Liver (tissue), 9 donors: ENCODE data around the gene TEDC1. TPM values are rescaled to one million over a fixed set of nuclear protein-coding genes. Genes with fewer than 3 reads are reported as not detected.

Experiments
- DNase-seq: peaks from one replicate; pipeline ENCODE4 v3.0.0-alpha.2; 2017; ENCODE audit warnings: low spot score
- H3K27ac ChIP-seq, 2 donors: one replicate each; pipeline ENCODE4 v1.7.0; 2013; ENCODE audit warnings: inconsistent platforms in 2 of 2, low read length in 2 of 2, control low read depth in 1 of 2, low read depth in 1 of 2, mild to moderate bottlenecking in 1 of 2
- H3K27me3 ChIP-seq, 4 donors: one replicate each; pipeline versions ENCODE4 v1.6.1 to v1.7.0; 2013; ENCODE audit warnings: low read length in 3 of 4, inconsistent platforms in 1 of 4, mild to moderate bottlenecking in 1 of 4, moderate library complexity in 1 of 4; ENCODE audit not compliant: control insufficient read depth in 4 of 4, insufficient read depth in 4 of 4
- H3K36me3 ChIP-seq, 4 donors: one replicate each; pipeline versions ENCODE4 v1.6.1 to v1.7.0; 2013; ENCODE audit warnings: low read length in 3 of 4, mild to moderate bottlenecking in 3 of 4, low read depth in 1 of 4, moderate library complexity in 1 of 4; ENCODE audit not compliant: control insufficient read depth in 4 of 4, insufficient read depth in 3 of 4
- H3K4me1 ChIP-seq, 4 donors: one replicate each; pipeline versions ENCODE4 v1.6.1 to v1.7.0; 2013; ENCODE audit warnings: low read length in 3 of 4, mild to moderate bottlenecking in 3 of 4, moderate library complexity in 1 of 4; ENCODE audit not compliant: control insufficient read depth in 4 of 4, insufficient read depth in 4 of 4
- H3K4me3 ChIP-seq, 3 donors: one replicate each; pipeline versions ENCODE4 v1.6.1 to v1.7.0; 2013; ENCODE audit warnings: low read length in 3 of 3, control low read depth in 1 of 3, low read depth in 1 of 3, mild to moderate bottlenecking in 1 of 3
- H3K9ac ChIP-seq, 2 donors: one replicate each; pipeline ENCODE4 v1.7.0; 2013; ENCODE audit warnings: low read length in 2 of 2, mild to moderate bottlenecking in 2 of 2, moderate library complexity in 2 of 2, control low read depth in 1 of 2, low read depth in 1 of 2
- H3K9me3 ChIP-seq, 4 donors: one replicate each; pipeline versions ENCODE4 v1.6.1 to v1.7.0; 2013; ENCODE audit warnings: low read length in 3 of 4; ENCODE audit not compliant: control insufficient read depth in 4 of 4
- EGR1 ChIP-seq, 2 donors: IDR thresholded peaks; 2 replicates each; pipeline ENCODE4 v1.6.1; 2016 to 2018; ENCODE audit warnings: antibody characterized with exemption in 2 of 2, low read depth in 2 of 2
- FOXA2 ChIP-seq: IDR thresholded peaks from 2 replicates; pipeline ENCODE4 v1.6.1; 2016; ENCODE audit warnings: antibody characterized with exemption
- GABPA ChIP-seq, 2 donors: IDR thresholded peaks in 1 of 2; conservative IDR thresholded peaks in 1 of 2; 2 replicates each; pipeline ENCODE4 v1.6.1; 2016; ENCODE audit warnings: antibody characterized with exemption in 2 of 2, mild to moderate bottlenecking in 1 of 2, moderate library complexity in 1 of 2
- HNF4A ChIP-seq, 2 donors: conservative IDR thresholded peaks; 2 replicates each; pipeline ENCODE4 v1.6.1; 2016; ENCODE audit warnings: antibody characterized with exemption in 2 of 2, mild to moderate bottlenecking in 2 of 2
- JUND ChIP-seq, 2 donors: IDR thresholded peaks; 2 replicates each; pipeline ENCODE4 v1.6.1; 2016; ENCODE audit warnings: antibody characterized with exemption in 2 of 2
- RAD21 ChIP-seq, 2 donors: IDR thresholded peaks; 2 replicates each; pipeline ENCODE4 v1.6.1; 2016; ENCODE audit warnings: antibody characterized with exemption in 2 of 2, mild to moderate bottlenecking in 2 of 2
- RXRA ChIP-seq, 2 donors: IDR thresholded peaks; 2 replicates each; pipeline ENCODE4 v1.6.1; 2017 to 2018; ENCODE audit warnings: antibody characterized with exemption in 2 of 2, mild to moderate bottlenecking in 1 of 2
- TAF1 ChIP-seq: conservative IDR thresholded peaks from 2 replicates; pipeline ENCODE4 v1.6.1; 2016; ENCODE audit warnings: antibody characterized with exemption, mild to moderate bottlenecking
- YY1 ChIP-seq: IDR thresholded peaks from 2 replicates; pipeline ENCODE4 v1.6.1; 2016; ENCODE audit warnings: antibody characterized with exemption, mild to moderate bottlenecking
- WGBS: extraction: QIAGEN DNeasy Blood & Tissue Kit; methylation state at CpG from one replicate; pipeline ENCODE4 v1.1.7; 2013; 5-methylcytosine and 5-hydroxymethylcytosine counted together
- polyA plus RNA-seq, 2 donors: library from polyadenylated mRNA; stranded (reverse) in 1 of 2; unstranded in 1 of 2; fragments of 200-250 nt in 1 of 2; fragments of >200 nt in 1 of 2; fragmentation: Nextera tagmentation in 1 of 2; extraction: Ambion mirVana in 1 of 2; gene quantifications; one replicate each; pipeline versions ENCODE4 v1.2.1 to v1.2.3, GENCODE V29; 2013 to 2015
- total RNA-seq, 2 donors: library from RNA; depleted of rRNA; stranded (reverse); fragments of >200 nt; gene quantifications; one replicate each; pipeline ENCODE4 v1.2.3, GENCODE V29; 2014
- TF ChIP-seq, protein P1 (sequence below): IDR thresholded peaks from 2 replicates; pipeline ENCODE4 v1.6.1; 2016; ENCODE audit warnings: antibody characterized with exemption
- TF ChIP-seq, protein P2 (sequence below): fragments of 150-350 bp; IDR thresholded peaks from 2 replicates; pipeline ENCODE4 v1.5.1; 2017; ENCODE audit warnings: improper control_type of control experiment, low read depth, low read length; ENCODE audit not compliant: missing input control
- TF ChIP-seq, protein P3 (sequence below): IDR thresholded peaks from 2 replicates; pipeline ENCODE4 v1.6.1; 2016; ENCODE audit warnings: antibody characterized with exemption
- TF ChIP-seq, protein P4 (sequence below): IDR thresholded peaks from 2 replicates; pipeline ENCODE4 v1.6.1; 2016; ENCODE audit warnings: antibody characterized with exemption
- donor health status: healthy.
- donor health status: healthy.
- donor health status: healthy.
- donor health status: healthy.
- donor health status: healthy.

The TEDC1 gene
- total and polyA plus RNA-seq, 4 donors: 0.97 to 7.5 (median 3.2) TPM

DNA sequence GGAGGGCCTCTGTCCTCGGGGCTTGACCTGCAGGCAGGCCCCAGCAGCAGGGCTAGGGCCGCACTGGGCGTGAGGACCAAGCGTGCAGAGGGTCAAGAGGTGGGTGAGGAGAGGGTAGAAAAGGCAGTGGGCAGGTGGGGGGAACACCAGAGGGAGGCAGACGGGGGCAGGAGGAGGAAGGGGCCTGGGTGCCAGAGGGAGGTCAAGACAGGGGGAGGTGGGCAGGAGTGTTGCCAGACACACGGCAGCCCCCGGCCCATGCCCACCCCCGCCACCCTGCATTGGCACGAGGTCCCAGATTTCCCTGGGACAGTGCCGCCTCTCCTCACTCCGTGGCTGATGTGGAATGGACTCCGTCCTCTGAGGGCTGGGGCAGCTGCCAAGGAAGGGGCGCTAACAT is 43.5 kb downstream of the TEDC1 start:
- H3K4me1 ChIP-seq: no peaks in the 10 kb centered on the region
- no peak overlapping the region for H3K4me3 ChIP-seq
- DNase-seq: no peak
- no peaks in the 10 kb centered on the region for H3K9me3 ChIP-seq
- no peak overlapping the region for H3K27ac ChIP-seq
- TF ChIP-seq HNF4A (conservative IDR thresholded peaks at IDR 0.05): peak in 1 of 2 donors; percentile 15
- TF ChIP-seq EGR1 (IDR thresholded peaks at IDR 0.05; ENCODE audit: low read depth in 2 of 2): no peak
- TF ChIP-seq, protein P1, sequence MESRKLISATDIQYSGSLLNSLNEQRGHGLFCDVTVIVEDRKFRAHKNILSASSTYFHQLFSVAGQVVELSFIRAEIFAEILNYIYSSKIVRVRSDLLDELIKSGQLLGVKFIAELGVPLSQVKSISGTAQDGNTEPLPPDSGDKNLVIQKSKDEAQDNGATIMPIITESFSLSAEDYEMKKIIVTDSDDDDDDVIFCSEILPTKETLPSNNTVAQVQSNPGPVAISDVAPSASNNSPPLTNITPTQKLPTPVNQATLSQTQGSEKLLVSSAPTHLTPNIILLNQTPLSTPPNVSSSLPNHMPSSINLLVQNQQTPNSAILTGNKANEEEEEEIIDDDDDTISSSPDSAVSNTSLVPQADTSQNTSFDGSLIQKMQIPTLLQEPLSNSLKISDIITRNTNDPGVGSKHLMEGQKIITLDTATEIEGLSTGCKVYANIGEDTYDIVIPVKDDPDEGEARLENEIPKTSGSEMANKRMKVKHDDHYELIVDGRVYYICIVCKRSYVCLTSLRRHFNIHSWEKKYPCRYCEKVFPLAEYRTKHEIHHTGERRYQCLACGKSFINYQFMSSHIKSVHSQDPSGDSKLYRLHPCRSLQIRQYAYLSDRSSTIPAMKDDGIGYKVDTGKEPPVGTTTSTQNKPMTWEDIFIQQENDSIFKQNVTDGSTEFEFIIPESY: no peak
- no peak overlapping the region for H3K9ac ChIP-seq
- H3K36me3 ChIP-seq: peaks cover 0 to under 1% (median 0%) of the 10 kb centered on the region in 4 donors
- H3K27me3 ChIP-seq: peaks cover 0 to 4% (median 0%) of the 10 kb centered on the region in 4 donors
- 43% methylated on average over 13 of the region's 13 CpGs for WGBS

DNA sequence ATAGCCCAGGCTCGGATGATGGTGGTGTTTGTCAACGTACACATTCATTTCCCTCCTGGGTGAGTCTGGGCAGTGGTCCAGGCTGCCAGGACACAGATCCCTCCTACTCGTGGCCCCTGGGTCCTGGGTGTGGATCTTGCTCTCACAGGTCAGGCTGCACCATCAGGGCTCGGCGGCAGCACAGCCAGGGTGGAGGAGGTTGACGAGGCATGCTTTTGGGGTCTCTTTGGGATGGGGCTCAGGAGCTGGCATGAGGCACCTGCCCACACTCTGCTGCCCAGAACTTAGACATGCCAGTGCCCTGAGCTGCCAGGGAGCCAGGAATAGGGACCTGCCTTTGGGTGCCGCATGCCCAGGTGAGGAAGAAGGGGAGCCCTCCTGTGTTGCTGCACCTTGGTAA is 45.0 kb downstream of the TEDC1 start:
- Histone ChIP-seq H3K4me1 (no peaks in the 10 kb centered on the region), H3K9ac (no peak overlapping the region), H3K36me3 (no peaks in the 10 kb centered on the region), H3K27ac (no peak overlapping the region), H3K27me3 (peaks cover 0 to 4% (median 0%) of the 10 kb centered on the region in 4 donors), H3K4me3 (no peak overlapping the region), H3K9me3 (no peaks in the 10 kb centered on the region)
- TF ChIP-seq RAD21 (IDR thresholded peaks at IDR 0.05): no peak
- TF ChIP-seq, protein P2, sequence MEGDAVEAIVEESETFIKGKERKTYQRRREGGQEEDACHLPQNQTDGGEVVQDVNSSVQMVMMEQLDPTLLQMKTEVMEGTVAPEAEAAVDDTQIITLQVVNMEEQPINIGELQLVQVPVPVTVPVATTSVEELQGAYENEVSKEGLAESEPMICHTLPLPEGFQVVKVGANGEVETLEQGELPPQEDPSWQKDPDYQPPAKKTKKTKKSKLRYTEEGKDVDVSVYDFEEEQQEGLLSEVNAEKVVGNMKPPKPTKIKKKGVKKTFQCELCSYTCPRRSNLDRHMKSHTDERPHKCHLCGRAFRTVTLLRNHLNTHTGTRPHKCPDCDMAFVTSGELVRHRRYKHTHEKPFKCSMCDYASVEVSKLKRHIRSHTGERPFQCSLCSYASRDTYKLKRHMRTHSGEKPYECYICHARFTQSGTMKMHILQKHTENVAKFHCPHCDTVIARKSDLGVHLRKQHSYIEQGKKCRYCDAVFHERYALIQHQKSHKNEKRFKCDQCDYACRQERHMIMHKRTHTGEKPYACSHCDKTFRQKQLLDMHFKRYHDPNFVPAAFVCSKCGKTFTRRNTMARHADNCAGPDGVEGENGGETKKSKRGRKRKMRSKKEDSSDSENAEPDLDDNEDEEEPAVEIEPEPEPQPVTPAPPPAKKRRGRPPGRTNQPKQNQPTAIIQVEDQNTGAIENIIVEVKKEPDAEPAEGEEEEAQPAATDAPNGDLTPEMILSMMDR: no peak
- TF ChIP-seq YY1: no peak
- TF ChIP-seq TAF1: no peak
- no peak for TF ChIP-seq RXRA (IDR thresholded peaks at IDR 0.05)
- no peak for TF ChIP-seq GABPA (IDR thresholded peaks at IDR 0.05 in 1 of 2, conservative IDR thresholded peaks at IDR 0.05 in 1 of 2)
- TF ChIP-seq, protein P3, sequence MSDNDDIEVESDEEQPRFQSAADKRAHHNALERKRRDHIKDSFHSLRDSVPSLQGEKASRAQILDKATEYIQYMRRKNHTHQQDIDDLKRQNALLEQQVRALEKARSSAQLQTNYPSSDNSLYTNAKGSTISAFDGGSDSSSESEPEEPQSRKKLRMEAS: no peak
- TF ChIP-seq, protein P4, sequence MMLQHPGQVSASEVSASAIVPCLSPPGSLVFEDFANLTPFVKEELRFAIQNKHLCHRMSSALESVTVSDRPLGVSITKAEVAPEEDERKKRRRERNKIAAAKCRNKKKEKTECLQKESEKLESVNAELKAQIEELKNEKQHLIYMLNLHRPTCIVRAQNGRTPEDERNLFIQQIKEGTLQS: no peak
- no peak for TF ChIP-seq JUND (IDR thresholded peaks at IDR 0.05)
- no peak for TF ChIP-seq FOXA2
- TF ChIP-seq, protein P1: no peak
- 74% methylated on average over 7 of the region's 7 CpGs for WGBS
- DNase-seq: no peak
